Liver (tissue), 9 donors: Measurements from ENCODE around the gene SPTAN1. TPM values are rescaled to one million over a fixed set of nuclear protein-coding genes. Genes with fewer than 3 reads are reported as not detected.

Experiments
- DNase-seq: peaks from one replicate; pipeline ENCODE4 v3.0.0-alpha.2; 2017; ENCODE audit warnings: low spot score
- H3K27ac ChIP-seq, 2 donors: one replicate each; pipeline ENCODE4 v1.7.0; 2013; ENCODE audit warnings: inconsistent platforms in 2 of 2, low read length in 2 of 2, control low read depth in 1 of 2, low read depth in 1 of 2, mild to moderate bottlenecking in 1 of 2
- H3K27me3 ChIP-seq, 4 donors: one replicate each; pipeline versions ENCODE4 v1.6.1 to v1.7.0; 2013; ENCODE audit warnings: low read length in 3 of 4, inconsistent platforms in 1 of 4, mild to moderate bottlenecking in 1 of 4, moderate library complexity in 1 of 4; ENCODE audit not compliant: control insufficient read depth in 4 of 4, insufficient read depth in 4 of 4
- H3K36me3 ChIP-seq, 4 donors: one replicate each; pipeline versions ENCODE4 v1.6.1 to v1.7.0; 2013; ENCODE audit warnings: low read length in 3 of 4, mild to moderate bottlenecking in 3 of 4, low read depth in 1 of 4, moderate library complexity in 1 of 4; ENCODE audit not compliant: control insufficient read depth in 4 of 4, insufficient read depth in 3 of 4
- H3K4me1 ChIP-seq, 4 donors: one replicate each; pipeline versions ENCODE4 v1.6.1 to v1.7.0; 2013; ENCODE audit warnings: low read length in 3 of 4, mild to moderate bottlenecking in 3 of 4, moderate library complexity in 1 of 4; ENCODE audit not compliant: control insufficient read depth in 4 of 4, insufficient read depth in 4 of 4
- H3K4me3 ChIP-seq, 3 donors: one replicate each; pipeline versions ENCODE4 v1.6.1 to v1.7.0; 2013; ENCODE audit warnings: low read length in 3 of 3, control low read depth in 1 of 3, low read depth in 1 of 3, mild to moderate bottlenecking in 1 of 3
- H3K9ac ChIP-seq, 2 donors: one replicate each; pipeline ENCODE4 v1.7.0; 2013; ENCODE audit warnings: low read length in 2 of 2, mild to moderate bottlenecking in 2 of 2, moderate library complexity in 2 of 2, control low read depth in 1 of 2, low read depth in 1 of 2
- H3K9me3 ChIP-seq, 4 donors: one replicate each; pipeline versions ENCODE4 v1.6.1 to v1.7.0; 2013; ENCODE audit warnings: low read length in 3 of 4; ENCODE audit not compliant: control insufficient read depth in 4 of 4
- CTCF ChIP-seq: fragments of 150-350 bp; IDR thresholded peaks from 2 replicates; pipeline ENCODE4 v1.5.1; 2017; ENCODE audit warnings: improper control_type of control experiment, low read depth, low read length; ENCODE audit not compliant: missing input control
- EGR1 ChIP-seq, 2 donors: IDR thresholded peaks; 2 replicates each; pipeline ENCODE4 v1.6.1; 2016 to 2018; ENCODE audit warnings: antibody characterized with exemption in 2 of 2, low read depth in 2 of 2
- FOXA1 ChIP-seq: IDR thresholded peaks from 2 replicates; pipeline ENCODE4 v1.6.1; 2016; ENCODE audit warnings: antibody characterized with exemption
- FOXA2 ChIP-seq: IDR thresholded peaks from 2 replicates; pipeline ENCODE4 v1.6.1; 2016; ENCODE audit warnings: antibody characterized with exemption
- GABPA ChIP-seq, 2 donors: IDR thresholded peaks in 1 of 2; conservative IDR thresholded peaks in 1 of 2; 2 replicates each; pipeline ENCODE4 v1.6.1; 2016; ENCODE audit warnings: antibody characterized with exemption in 2 of 2, mild to moderate bottlenecking in 1 of 2, moderate library complexity in 1 of 2
- HNF4A ChIP-seq, 2 donors: conservative IDR thresholded peaks; 2 replicates each; pipeline ENCODE4 v1.6.1; 2016; ENCODE audit warnings: antibody characterized with exemption in 2 of 2, mild to moderate bottlenecking in 2 of 2
- JUND ChIP-seq, 2 donors: IDR thresholded peaks; 2 replicates each; pipeline ENCODE4 v1.6.1; 2016; ENCODE audit warnings: antibody characterized with exemption in 2 of 2
- NR2F2 ChIP-seq: IDR thresholded peaks from 2 replicates; pipeline ENCODE4 v1.6.1; 2016; ENCODE audit warnings: antibody characterized with exemption
- RAD21 ChIP-seq, 2 donors: IDR thresholded peaks; 2 replicates each; pipeline ENCODE4 v1.6.1; 2016; ENCODE audit warnings: antibody characterized with exemption in 2 of 2, mild to moderate bottlenecking in 2 of 2
- RXRA ChIP-seq, 2 donors: IDR thresholded peaks; 2 replicates each; pipeline ENCODE4 v1.6.1; 2017 to 2018; ENCODE audit warnings: antibody characterized with exemption in 2 of 2, mild to moderate bottlenecking in 1 of 2
- SP1 ChIP-seq: IDR thresholded peaks from 2 replicates; pipeline ENCODE4 v1.6.1; 2018; ENCODE audit warnings: antibody characterized with exemption, mild to moderate bottlenecking
- TAF1 ChIP-seq: conservative IDR thresholded peaks from 2 replicates; pipeline ENCODE4 v1.6.1; 2016; ENCODE audit warnings: antibody characterized with exemption, mild to moderate bottlenecking
- YY1 ChIP-seq: IDR thresholded peaks from 2 replicates; pipeline ENCODE4 v1.6.1; 2016; ENCODE audit warnings: antibody characterized with exemption, mild to moderate bottlenecking
- ZBTB33 ChIP-seq: IDR thresholded peaks from 2 replicates; pipeline ENCODE4 v1.6.1; 2016; ENCODE audit warnings: antibody characterized with exemption
- WGBS: extraction: QIAGEN DNeasy Blood & Tissue Kit; methylation state at CpG from one replicate; pipeline ENCODE4 v1.1.7; 2013; 5-methylcytosine and 5-hydroxymethylcytosine counted together
- polyA plus RNA-seq, 2 donors: library from polyadenylated mRNA; stranded (reverse) in 1 of 2; unstranded in 1 of 2; fragments of 200-250 nt in 1 of 2; fragments of >200 nt in 1 of 2; fragmentation: Nextera tagmentation in 1 of 2; extraction: Ambion mirVana in 1 of 2; gene quantifications; one replicate each; pipeline versions ENCODE4 v1.2.1 to v1.2.3, GENCODE V29; 2013 to 2015
- total RNA-seq, 2 donors: library from RNA; depleted of rRNA; stranded (reverse); fragments of >200 nt; gene quantifications; one replicate each; pipeline ENCODE4 v1.2.3, GENCODE V29; 2014
- TF ChIP-seq, protein P1 (sequence below): IDR thresholded peaks from 2 replicates; pipeline ENCODE4 v1.6.1; 2016; ENCODE audit warnings: antibody characterized with exemption, mild to moderate bottlenecking
- donor health status: healthy.
- donor health status: healthy.
- donor health status: healthy.
- donor health status: healthy.
- donor health status: healthy.

Gene SPTAN1
- total and polyA plus RNA-seq, 4 donors = 31.3 to 86.5 (median 60.4) TPM

GRCh38 chr9:128512820-128513219 lies 39.6 kb upstream of the SPTAN1 start:
- H3K27me3 ChIP-seq = no peaks in the 10 kb centered on the region
- H3K4me3 ChIP-seq = no peak overlapping the region
- no peak overlapping the region for H3K27ac ChIP-seq
- H3K4me1 ChIP-seq = no peaks in the 10 kb centered on the region
- H3K9ac ChIP-seq = no peak overlapping the region
- TF ChIP-seq NR2F2 (no peak), EGR1 (IDR thresholded peaks at IDR 0.05; ENCODE audit: low read depth in 2 of 2) (no peak), ZBTB33 (no peak), SP1 (no peak), TAF1 (no peak), YY1 (no peak), FOXA2 (no peak), FOXA1 (no peak), RXRA (IDR thresholded peaks at IDR 0.05) (no peak), CTCF (no peak), HNF4A (conservative IDR thresholded peaks at IDR 0.05) (no peak), GABPA (IDR thresholded peaks at IDR 0.05 in 1 of 2, conservative IDR thresholded peaks at IDR 0.05 in 1 of 2) (no peak), JUND (IDR thresholded peaks at IDR 0.05) (no peak)
- TF ChIP-seq, protein P1, sequence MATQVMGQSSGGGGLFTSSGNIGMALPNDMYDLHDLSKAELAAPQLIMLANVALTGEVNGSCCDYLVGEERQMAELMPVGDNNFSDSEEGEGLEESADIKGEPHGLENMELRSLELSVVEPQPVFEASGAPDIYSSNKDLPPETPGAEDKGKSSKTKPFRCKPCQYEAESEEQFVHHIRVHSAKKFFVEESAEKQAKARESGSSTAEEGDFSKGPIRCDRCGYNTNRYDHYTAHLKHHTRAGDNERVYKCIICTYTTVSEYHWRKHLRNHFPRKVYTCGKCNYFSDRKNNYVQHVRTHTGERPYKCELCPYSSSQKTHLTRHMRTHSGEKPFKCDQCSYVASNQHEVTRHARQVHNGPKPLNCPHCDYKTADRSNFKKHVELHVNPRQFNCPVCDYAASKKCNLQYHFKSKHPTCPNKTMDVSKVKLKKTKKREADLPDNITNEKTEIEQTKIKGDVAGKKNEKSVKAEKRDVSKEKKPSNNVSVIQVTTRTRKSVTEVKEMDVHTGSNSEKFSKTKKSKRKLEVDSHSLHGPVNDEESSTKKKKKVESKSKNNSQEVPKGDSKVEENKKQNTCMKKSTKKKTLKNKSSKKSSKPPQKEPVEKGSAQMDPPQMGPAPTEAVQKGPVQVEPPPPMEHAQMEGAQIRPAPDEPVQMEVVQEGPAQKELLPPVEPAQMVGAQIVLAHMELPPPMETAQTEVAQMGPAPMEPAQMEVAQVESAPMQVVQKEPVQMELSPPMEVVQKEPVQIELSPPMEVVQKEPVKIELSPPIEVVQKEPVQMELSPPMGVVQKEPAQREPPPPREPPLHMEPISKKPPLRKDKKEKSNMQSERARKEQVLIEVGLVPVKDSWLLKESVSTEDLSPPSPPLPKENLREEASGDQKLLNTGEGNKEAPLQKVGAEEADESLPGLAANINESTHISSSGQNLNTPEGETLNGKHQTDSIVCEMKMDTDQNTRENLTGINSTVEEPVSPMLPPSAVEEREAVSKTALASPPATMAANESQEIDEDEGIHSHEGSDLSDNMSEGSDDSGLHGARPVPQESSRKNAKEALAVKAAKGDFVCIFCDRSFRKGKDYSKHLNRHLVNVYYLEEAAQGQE = no peak
- peaks cover 12 to 38% (median 19%) of the 10 kb centered on the region in 4 donors for H3K36me3 ChIP-seq
- DNase-seq = no peak
- 98% methylated on average over 9 of the region's 9 CpGs for WGBS
- no peaks in the 10 kb centered on the region for H3K9me3 ChIP-seq

GRCh38 chr9:128521956-128522355 lies 30.4 kb upstream of the SPTAN1 start:
- DNase-seq = no peak
- peaks cover 0 to 13% (median 9%) of the 10 kb centered on the region in 4 donors for H3K4me1 ChIP-seq
- H3K4me3 ChIP-seq = no peak overlapping the region
- no peak overlapping the region for H3K9ac ChIP-seq
- no peaks in the 10 kb centered on the region for H3K27me3 ChIP-seq
- no peak for TF ChIP-seq RXRA (IDR thresholded peaks at IDR 0.05)
- TF ChIP-seq RAD21 (IDR thresholded peaks at IDR 0.05) = no peak
- TF ChIP-seq FOXA1 = no peak
- no peak for TF ChIP-seq JUND (IDR thresholded peaks at IDR 0.05)
- no peak for TF ChIP-seq FOXA2
- TF ChIP-seq YY1 = no peak
- no peak for TF ChIP-seq ZBTB33
- H3K9me3 ChIP-seq = no peaks in the 10 kb centered on the region
- H3K27ac ChIP-seq = no peak overlapping the region
- 94% methylated on average over 6 of the region's 6 CpGs for WGBS
- peaks cover 11 to 21% (median 19%) of the 10 kb centered on the region in 4 donors for H3K36me3 ChIP-seq
